ENCODE data around the gene KCNG4. TPM values are rescaled to one million over a fixed set of nuclear protein-coding genes. Genes with fewer than 3 reads are reported as not detected.

Gene KCNG4
- polyA plus RNA-seq, result not detected in 2 replicates
- not detected in 2 replicates for polyA minus RNA-seq

GRCh38 chr16:84239909-84240308, at the start of gene KCNG4:
Gene KCNG4 (minus strand): TSS chr16:84240012. CDS start chr16:84237485, 2,527 bp downstream.
- no peak within 1 kb of the TSS for H2AFZ ChIP-seq (ENCODE audit: low read depth, low read length)
- H3K79me2 ChIP-seq (replicated peaks; ENCODE audit: insufficient read depth, low read length), result no peaks in the 10 kb centered on the region
- H3K9ac ChIP-seq (ENCODE audit: low read length), result no peak within 1 kb of the TSS
- no peaks in the 10 kb centered on the region for H4K20me1 ChIP-seq (ENCODE audit: insufficient read depth)
- H3K36me3 ChIP-seq (ENCODE audit: insufficient read depth, low read length), result no peaks in the 10 kb centered on the region
- no peaks in the 10 kb centered on the region for H3K9me3 ChIP-seq (ENCODE audit: low read length)
- H3K9me2 ChIP-seq (ENCODE audit: insufficient read depth, low read length), result no peaks in the 10 kb centered on the region
- H3K27ac ChIP-seq (ENCODE audit: low read length), result no peak within 1 kb of the TSS
- no peak within 1 kb of the TSS for H3K4me3 ChIP-seq (ENCODE audit: low read length)
- no peaks in the 10 kb centered on the region for H3F3A ChIP-seq (ENCODE audit: insufficient read depth, low read length, poor library complexity, severe bottlenecking)
- no peak within 1 kb of the TSS for H3K4me2 ChIP-seq (ENCODE audit: low read length)
- TF ChIP-seq MXI1 (conservative IDR thresholded peaks at IDR 0.05; ENCODE audit: poor library complexity, severe bottlenecking), result no peak
- TF ChIP-seq TAF1 (IDR thresholded peaks at IDR 0.05; ENCODE audit: low read depth), result no peak
- TF ChIP-seq REST (IDR thresholded peaks at IDR 0.05; ENCODE audit: borderline replicate concordance), result no peak
- no peak for TF ChIP-seq POLR2AphosphoS5 (IDR thresholded peaks at IDR 0.05)
- no peak for TF ChIP-seq RAD21 (conservative IDR thresholded peaks at IDR 0.05)
- no peak for TF ChIP-seq EP300 (conservative IDR thresholded peaks at IDR 0.05; ENCODE audit: poor library complexity, severe bottlenecking)
- no peak for TF ChIP-seq SMC3 (conservative IDR thresholded peaks at IDR 0.05; ENCODE audit: poor library complexity)
- no peak for TF ChIP-seq CTCF (IDR thresholded peaks at IDR 0.05; ENCODE audit: poor library complexity, severe bottlenecking)
- TF ChIP-seq EZH2 (IDR thresholded peaks at IDR 0.05; ENCODE audit: borderline replicate concordance, insufficient read depth, low read length, poor library complexity, severe bottlenecking), result no peak
- H3K27me3 ChIP-seq (ENCODE audit: insufficient read depth, low read depth, low read length), result no peaks in the 10 kb centered on the region

GRCh38 chr16:84288902-84289301, 49.1 kb upstream of the KCNG4 start:
- Histone ChIP-seq H3K27me3 (ENCODE audit: insufficient read depth, low read depth, low read length) (no peaks in the 10 kb centered on the region), H3K36me3 (ENCODE audit: insufficient read depth, low read length) (no peaks in the 10 kb centered on the region), H3F3A (ENCODE audit: insufficient read depth, low read length, poor library complexity, severe bottlenecking) (no peaks in the 10 kb centered on the region), H3K79me2 (replicated peaks; ENCODE audit: insufficient read depth, low read length) (no peaks in the 10 kb centered on the region), H2AFZ (ENCODE audit: low read depth, low read length) (no peak overlapping the region), H3K9me2 (ENCODE audit: insufficient read depth, low read length) (no peaks in the 10 kb centered on the region), H3K9ac (ENCODE audit: low read length) (no peak overlapping the region), H3K4me3 (ENCODE audit: low read length) (no peak overlapping the region), H3K27ac (ENCODE audit: low read length) (no peak overlapping the region), H4K20me1 (ENCODE audit: insufficient read depth) (no peaks in the 10 kb centered on the region), H3K9me3 (ENCODE audit: low read length) (no peaks in the 10 kb centered on the region), H3K4me2 (ENCODE audit: low read length) (no peak overlapping the region)
- TF ChIP-seq REST (IDR thresholded peaks at IDR 0.05; ENCODE audit: borderline replicate concordance) (no peak), CTCF (IDR thresholded peaks at IDR 0.05; ENCODE audit: poor library complexity, severe bottlenecking) (no peak), EZH2 (IDR thresholded peaks at IDR 0.05; ENCODE audit: borderline replicate concordance, insufficient read depth, low read length, poor library complexity, severe bottlenecking) (no peak)

All from neural cell (in vitro differentiated cells).